Gastroesophageal sphincter (tissue), 4 donors: ENCODE results near the gene MRPL55. TPM values are rescaled to one million over a fixed set of nuclear protein-coding genes. Genes with fewer than 3 reads are reported as not detected.

Source experiments
- ATAC-seq: fragments of 150-250 bp; one replicate; pipeline ENCODE4 v1.9.1; 2016; ENCODE audit warnings: mild to moderate bottlenecking, moderate library complexity
- H3K27ac ChIP-seq, 4 donors: fragments of 200-600 bp; sonication (generic) in 3 of 4; 1 replicate in 3 of 4; 2 replicates in 1 of 4; pipeline ENCODE4 v1.5.1; 2016 to 2019
- H3K27me3 ChIP-seq: fragments of 200-600 bp; sonication (generic); one replicate; pipeline ENCODE4 v1.5.1; 2019
- H3K36me3 ChIP-seq, 2 donors: fragments of 200-600 bp; sonication (generic); one replicate each; pipeline ENCODE4 v1.5.1; 2019; ENCODE audit warnings: control low read depth in 1 of 2
- H3K4me1 ChIP-seq, 3 donors: fragments of 200-600 bp; sonication (generic); 1 replicate in 2 of 3; 2 replicates in 1 of 3; pipeline ENCODE4 v1.5.1; 2016 to 2019; ENCODE audit warnings: control low read depth in 2 of 3
- H3K4me3 ChIP-seq, 2 donors: fragments of 200-600 bp; sonication (generic); one replicate each; pipeline ENCODE4 v1.5.1; 2019; ENCODE audit warnings: mild to moderate bottlenecking in 1 of 2, moderate library complexity in 1 of 2
- H3K9me3 ChIP-seq, 3 donors: fragments of 200-600 bp; sonication (generic); one replicate each; pipeline ENCODE4 v1.5.1; 2017 to 2019; ENCODE audit warnings: control low read depth in 2 of 3
- EP300 ChIP-seq: sonication (generic); formaldehyde crosslinking; IDR thresholded peaks from one replicate; pipeline ENCODE4 v1.6.1; 2017; ENCODE audit warnings: antibody characterized with exemption, mild to moderate bottlenecking
- POLR2A ChIP-seq, 2 donors: fragments of 450-650 bp; IDR thresholded peaks; one replicate each; pipeline ENCODE4 v1.6.1; 2017; ENCODE audit warnings: antibody characterized with exemption in 2 of 2, mild to moderate bottlenecking in 2 of 2, moderate library complexity in 1 of 2
- POLR2AphosphoS5 ChIP-seq: sonication (generic); formaldehyde crosslinking; IDR thresholded peaks from one replicate; pipeline ENCODE4 v1.6.1; 2017; ENCODE audit warnings: antibody characterized with exemption
- WGBS, 2 donors: methylation state at CpG; one replicate each; pipeline ENCODE4 v1.1.5; 2018; ENCODE audit warnings: low coverage in 1 of 2; 5-methylcytosine and 5-hydroxymethylcytosine counted together
- total RNA-seq, 4 donors: library from RNA; depleted of rRNA; stranded (reverse); fragments of >200 nt; gene quantifications; one replicate each; pipeline ENCODE4 v1.1.0, GENCODE V29; 2016
- TF ChIP-seq, protein P1 (sequence below), 4 experiments: fragments of 200-600 bp in 2 of 4; fragments of 450-650 bp in 2 of 4; sonication (generic) in 1 of 4; IDR thresholded peaks; one replicate each; pipeline ENCODE4 v1.5.1; 2017 to 2019; ENCODE audit warnings: antibody characterized with exemption in 4 of 4, mild to moderate bottlenecking in 2 of 4, moderate library complexity in 2 of 4

MRPL55 gene
- total RNA-seq, 4 donors from 2014 or later = 50.2 to 394 (median 81.5) TPM

DNA sequence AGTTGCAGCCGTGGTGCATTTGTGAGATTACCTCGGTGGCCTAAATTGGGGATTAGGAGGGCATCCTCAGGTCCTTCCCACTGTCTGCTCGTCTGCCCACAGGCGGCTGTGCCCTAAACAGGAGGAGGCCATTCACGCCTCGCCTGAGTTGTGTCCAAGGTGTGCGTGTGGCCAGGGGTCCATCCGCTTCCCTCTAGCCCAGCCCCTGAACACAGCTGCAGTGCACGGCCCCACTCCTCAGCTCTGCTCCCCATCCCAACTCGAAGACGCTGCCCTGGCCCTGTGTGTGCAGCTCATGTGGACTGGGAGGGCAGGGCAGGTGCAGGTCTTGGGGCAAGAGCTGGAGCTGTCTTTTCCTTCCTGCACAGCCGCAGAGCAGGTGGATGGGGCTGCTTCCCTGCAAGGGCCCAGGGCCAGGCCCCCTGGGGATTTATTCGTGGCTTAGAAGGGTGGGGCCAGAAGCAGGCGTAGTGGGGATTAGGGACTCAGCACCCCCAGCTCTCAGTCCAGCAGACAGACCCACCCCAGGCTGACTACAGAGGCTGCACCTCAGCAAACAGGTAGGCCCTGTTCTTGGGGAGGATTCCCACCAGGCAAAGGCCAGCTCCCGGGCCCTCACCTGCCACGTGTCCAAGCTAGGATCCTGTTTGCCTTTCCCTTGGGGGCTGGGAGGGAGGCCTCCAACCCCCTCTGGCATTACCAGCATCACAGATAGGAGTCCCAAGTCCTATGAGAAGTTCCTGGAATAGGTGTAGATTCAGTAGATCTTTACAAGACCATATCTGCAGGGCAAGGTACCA lies 35.3 kb upstream of the MRPL55 start:
- no peak overlapping the region for H3K27ac ChIP-seq
- peaks cover 0 to 53% of the 10 kb centered on the region in 2 donors for H3K36me3 ChIP-seq
- H3K4me3 ChIP-seq = no peak overlapping the region
- TF ChIP-seq POLR2A (IDR thresholded peaks at IDR 0.05) (no peak), POLR2AphosphoS5 (no peak), EP300 (no peak)
- TF ChIP-seq, protein P1, sequence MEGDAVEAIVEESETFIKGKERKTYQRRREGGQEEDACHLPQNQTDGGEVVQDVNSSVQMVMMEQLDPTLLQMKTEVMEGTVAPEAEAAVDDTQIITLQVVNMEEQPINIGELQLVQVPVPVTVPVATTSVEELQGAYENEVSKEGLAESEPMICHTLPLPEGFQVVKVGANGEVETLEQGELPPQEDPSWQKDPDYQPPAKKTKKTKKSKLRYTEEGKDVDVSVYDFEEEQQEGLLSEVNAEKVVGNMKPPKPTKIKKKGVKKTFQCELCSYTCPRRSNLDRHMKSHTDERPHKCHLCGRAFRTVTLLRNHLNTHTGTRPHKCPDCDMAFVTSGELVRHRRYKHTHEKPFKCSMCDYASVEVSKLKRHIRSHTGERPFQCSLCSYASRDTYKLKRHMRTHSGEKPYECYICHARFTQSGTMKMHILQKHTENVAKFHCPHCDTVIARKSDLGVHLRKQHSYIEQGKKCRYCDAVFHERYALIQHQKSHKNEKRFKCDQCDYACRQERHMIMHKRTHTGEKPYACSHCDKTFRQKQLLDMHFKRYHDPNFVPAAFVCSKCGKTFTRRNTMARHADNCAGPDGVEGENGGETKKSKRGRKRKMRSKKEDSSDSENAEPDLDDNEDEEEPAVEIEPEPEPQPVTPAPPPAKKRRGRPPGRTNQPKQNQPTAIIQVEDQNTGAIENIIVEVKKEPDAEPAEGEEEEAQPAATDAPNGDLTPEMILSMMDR (IDR thresholded peaks at IDR 0.05) = no peak
- no peak for ATAC-seq
- WGBS, 2 donors = 72% methylated on average over 4 of the region's 16 CpGs; no CpG with 5 or more reads in 1 of the 2 donors
- H3K27me3 ChIP-seq = no peaks in the 10 kb centered on the region
- peaks cover 6 to 90% (median 51%) of the 10 kb centered on the region in 3 donors for H3K4me1 ChIP-seq
- H3K9me3 ChIP-seq = no peaks in the 10 kb centered on the region

DNA sequence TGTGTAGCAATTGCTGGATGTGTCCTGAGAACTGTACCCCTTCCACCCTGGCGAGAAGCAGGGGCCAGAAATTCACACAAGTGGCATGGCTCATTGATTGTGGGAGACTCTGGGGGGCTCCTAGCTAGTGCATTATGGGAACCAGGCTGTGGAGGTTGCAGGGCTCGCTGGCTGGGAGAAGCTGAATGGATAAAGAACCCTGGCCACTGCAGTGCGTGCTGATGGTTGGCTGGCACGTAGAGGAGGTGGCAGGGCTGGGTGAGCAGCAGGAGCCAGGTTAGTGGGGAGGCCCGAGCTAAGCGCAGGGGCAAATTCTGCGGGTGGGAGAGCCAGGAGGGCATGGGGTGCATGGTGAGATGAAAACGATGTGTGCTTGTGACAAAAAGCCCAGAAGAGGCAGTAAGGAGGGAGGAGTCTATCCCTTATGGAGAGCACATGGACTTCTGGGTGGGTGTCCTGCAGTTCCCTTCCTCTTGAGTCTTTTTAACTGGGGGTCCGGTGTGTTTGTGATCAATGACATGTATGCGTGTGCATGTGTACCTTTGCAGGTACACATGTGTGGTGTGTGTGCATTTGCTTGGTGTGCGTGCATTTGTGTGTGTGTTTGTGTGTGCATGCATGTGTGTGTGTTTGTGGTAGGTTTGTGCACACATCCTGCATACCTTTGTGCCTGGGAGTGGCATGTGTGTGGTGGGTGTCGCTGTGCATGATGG lies 34.5 kb upstream of the MRPL55 start:
- Histone ChIP-seq H3K27ac (no peak overlapping the region), H3K4me1 (peaks cover 6 to 88% (median 43%) of the 10 kb centered on the region in 3 donors), H3K9me3 (no peaks in the 10 kb centered on the region), H3K4me3 (no peak overlapping the region), H3K36me3 (peaks cover 0 to 48% of the 10 kb centered on the region in 2 donors), H3K27me3 (no peaks in the 10 kb centered on the region)
- no peak for ATAC-seq
- TF ChIP-seq POLR2AphosphoS5 = no peak
- no peak for TF ChIP-seq POLR2A (IDR thresholded peaks at IDR 0.05)
- TF ChIP-seq, protein P1 (IDR thresholded peaks at IDR 0.05) = no peak
- no peak for TF ChIP-seq EP300
- 73 to 78% methylated on average over 9 to 10 of the region's 12 CpGs for WGBS, 2 donors

DNA sequence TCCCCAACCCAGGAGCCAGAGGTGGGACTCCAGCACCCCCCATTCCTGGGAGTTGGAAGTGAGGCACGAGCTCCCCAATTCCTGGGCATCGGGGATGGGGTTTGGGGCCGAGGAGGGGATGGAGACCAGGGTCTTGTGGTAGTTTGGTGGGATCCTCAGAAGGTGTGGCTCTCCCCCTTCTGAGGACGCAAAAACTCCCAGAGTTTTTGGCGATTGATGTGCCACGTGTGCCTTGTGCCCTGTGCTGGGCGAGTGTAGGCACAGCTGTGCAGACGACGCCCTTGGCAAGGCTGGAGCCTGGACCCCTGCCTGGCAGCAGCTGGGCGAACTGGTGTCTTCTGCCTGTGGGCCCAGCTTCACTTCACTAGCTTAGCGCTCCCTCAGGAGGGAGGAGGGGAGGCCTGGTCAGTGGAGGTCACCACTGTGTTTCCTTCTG lies 33.6 kb upstream of the MRPL55 start:
- TF ChIP-seq EP300 (no peak), POLR2A (IDR thresholded peaks at IDR 0.05) (no peak)
- TF ChIP-seq, protein P1 (IDR thresholded peaks at IDR 0.05) = no peak
- H3K4me3 ChIP-seq = peak overlapping the region in 1 of 2 donors; percentile 70
- H3K4me1 ChIP-seq = peaks cover 6 to 79% (median 36%) of the 10 kb centered on the region in 3 donors
- peak overlapping the region in 3 of 4 donors; percentile 93 to 99 (median 97) for H3K27ac ChIP-seq
- H3K27me3 ChIP-seq = no peaks in the 10 kb centered on the region
- no peak for ATAC-seq
- peaks cover 0 to 38% of the 10 kb centered on the region in 2 donors for H3K36me3 ChIP-seq
- no peaks in the 10 kb centered on the region for H3K9me3 ChIP-seq
- 48% methylated on average over 5 of the region's 11 CpGs; no CpG with 5 or more reads in 1 of the 2 donors for WGBS, 2 donors

DNA sequence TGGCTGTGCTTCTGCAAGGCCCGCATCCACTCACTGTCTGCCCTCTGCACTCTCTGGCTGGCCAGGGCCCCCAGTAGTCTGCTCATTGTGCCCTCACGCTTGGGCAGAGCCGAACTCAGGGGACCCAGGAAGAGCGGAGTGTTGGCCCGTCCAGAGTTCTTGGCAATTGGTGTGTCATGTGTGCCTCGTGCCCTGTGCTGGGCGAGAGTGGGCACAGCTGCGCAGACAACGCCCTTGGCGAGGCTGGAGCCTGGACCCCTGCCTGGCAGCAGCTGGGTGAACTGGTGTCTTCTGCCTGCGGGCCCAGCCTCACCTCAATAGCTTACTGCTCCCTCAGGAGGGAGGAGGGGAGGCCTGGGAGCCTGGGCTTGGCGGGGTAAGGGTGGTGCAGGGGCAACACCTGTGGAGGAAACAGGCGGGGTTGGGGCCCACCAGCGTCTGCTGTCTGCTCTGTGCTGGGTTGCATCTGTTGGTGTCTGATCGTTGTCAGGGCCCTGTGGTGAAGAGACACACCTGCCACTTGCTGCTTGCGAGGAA lies 33.1 kb upstream of the MRPL55 start:
- H3K4me3 ChIP-seq = peak overlapping the region in 1 of 2 donors; percentile 70
- H3K27ac ChIP-seq = peak overlapping the region in 3 of 4 donors; percentile 93 to 99 (median 97)
- peaks cover 6 to 74% (median 36%) of the 10 kb centered on the region in 3 donors for H3K4me1 ChIP-seq
- WGBS, 2 donors = no CpG with 5 or more reads among the region's 16 CpGs
- no peak for ATAC-seq
- H3K27me3 ChIP-seq = no peaks in the 10 kb centered on the region
- TF ChIP-seq POLR2A (IDR thresholded peaks at IDR 0.05) (no peak), POLR2AphosphoS5 (no peak), EP300 (no peak)
- TF ChIP-seq, protein P1 (IDR thresholded peaks at IDR 0.05) = no peak
- H3K9me3 ChIP-seq = no peaks in the 10 kb centered on the region
- H3K36me3 ChIP-seq = peaks cover 0 to 34% of the 10 kb centered on the region in 2 donors
